Upper lobe of left lung (tissue), 6 donors: ENCODE data around the gene ILF3. TPM values are rescaled to one million over a fixed set of nuclear protein-coding genes. Genes with fewer than 3 reads are reported as not detected.

Experiments
- ATAC-seq, 2 donors: fragments of 200-7000 bp; cut with Tn5 transposase; one replicate each; pipeline ENCODE4 v1.9.1; 2022; ENCODE audit warnings: mild to moderate bottlenecking in 2 of 2, moderate library complexity in 2 of 2; ENCODE audit not compliant: low FRiP score in 2 of 2
- DNase-seq, 2 donors: peaks; one replicate each; pipeline ENCODE4 v3.0.0-alpha.2; 2019 to 2020
- H3K27ac ChIP-seq, 4 donors: fragments of 200-600 bp; sonication (generic); one replicate each; pipeline ENCODE4 v1.5.1; 2016 to 2019
- H3K27me3 ChIP-seq, 4 donors: fragments of 200-600 bp; sonication (generic); one replicate each; pipeline ENCODE4 v1.5.1; 2017 to 2019
- H3K36me3 ChIP-seq, 4 donors: fragments of 200-600 bp; sonication (generic); one replicate each; pipeline ENCODE4 v1.5.1; 2016 to 2019
- H3K4me1 ChIP-seq, 4 donors: fragments of 200-600 bp; sonication (generic); one replicate each; pipeline ENCODE4 v1.5.1; 2018 to 2019
- H3K4me3 ChIP-seq, 4 donors: fragments of 200-600 bp; sonication (generic); one replicate each; pipeline ENCODE4 v1.5.1; 2017 to 2019; ENCODE audit warnings: mild to moderate bottlenecking in 2 of 4, moderate library complexity in 1 of 4
- H3K9me3 ChIP-seq, 4 donors: fragments of 200-600 bp; sonication (generic); one replicate each; pipeline ENCODE4 v1.5.1; 2018 to 2019
- EP300 ChIP-seq, 4 donors: sonication (generic); formaldehyde crosslinking; IDR thresholded peaks; one replicate each; pipeline ENCODE4 v1.5.1; 2017; ENCODE audit warnings: antibody characterized with exemption in 4 of 4, control low read depth in 2 of 4
- POLR2A ChIP-seq, 4 donors: fragments of 450-650 bp; IDR thresholded peaks; one replicate each; pipeline ENCODE4 v1.5.1; 2016 to 2017; ENCODE audit warnings: antibody characterized with exemption in 4 of 4, mild to moderate bottlenecking in 2 of 4
- POLR2AphosphoS5 ChIP-seq, 2 donors: sonication (generic); formaldehyde crosslinking; IDR thresholded peaks; one replicate each; pipeline ENCODE4 v1.5.1; 2017; ENCODE audit warnings: antibody characterized with exemption in 2 of 2
- WGBS, 2 donors: methylation state at CpG; one replicate each; pipeline ENCODE4 v1.1.5; 2017 to 2018; 5-methylcytosine and 5-hydroxymethylcytosine counted together
- total RNA-seq, 6 donors: library from RNA; depleted of rRNA in 4 of 6; stranded (reverse); fragments of >200 nt in 4 of 6; gene quantifications; one replicate each; pipeline versions ENCODE4 v1.1.0 to v1.2.1, GENCODE V29; 2016 to 2021
- TF ChIP-seq, protein P1 (sequence below), 6 experiments: fragments of 450-650 bp in 4 of 6; fragments of 200-600 bp in 2 of 6; sonication (generic) in 2 of 6; IDR thresholded peaks; one replicate each; pipeline ENCODE4 v1.5.1; 2016 to 2019; ENCODE audit warnings: antibody characterized with exemption in 6 of 6
- donor health status: DM: no; HTN: no; CAD: no; lungs with moderate emphysema.
- donor health status: DM: no; HTN: yes; CAD: no; lungs with severe emphysema.

The ILF3 gene
- total RNA-seq, 6 donors from 2014 or later, result 121 to 193 (median 169) TPM

DNA sequence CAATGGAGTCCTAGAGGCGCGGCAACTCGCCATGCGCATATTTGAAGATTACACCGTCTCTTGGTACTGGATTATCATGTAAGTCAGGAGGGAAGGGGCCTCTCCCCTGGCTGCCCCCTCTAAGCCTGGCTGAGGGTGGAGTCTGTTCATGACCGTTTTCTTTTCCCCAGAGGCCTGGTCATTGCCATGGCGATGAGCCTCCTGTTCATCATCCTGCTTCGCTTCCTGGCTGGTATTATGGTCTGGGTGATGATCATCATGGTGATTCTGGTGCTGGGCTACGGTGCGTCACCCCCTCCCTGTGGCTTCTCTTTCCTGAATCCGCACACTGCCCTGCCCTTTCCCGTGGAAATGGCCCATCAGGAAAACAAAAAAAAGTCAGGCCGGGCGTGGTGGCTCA is 22.3 kb upstream of the ILF3 start:
- Histone ChIP-seq H3K27me3 (no peaks in the 10 kb centered on the region), H3K9me3 (no peaks in the 10 kb centered on the region), H3K4me3 (no peak overlapping the region), H3K36me3 (peaks cover 36 to 95% (median 86%) of the 10 kb centered on the region in 4 donors), H3K27ac (peak overlapping the region in 2 of 4 donors; percentile 35 to 36), H3K4me1 (peaks cover 8 to 22% (median 17%) of the 10 kb centered on the region in 4 donors)
- ATAC-seq (no peak), DNase-seq (no peak)
- 78% methylated on average over 13 to 14 of the region's 14 CpGs for WGBS, 2 donors
- no peak for TF ChIP-seq EP300 (IDR thresholded peaks at IDR 0.05)
- TF ChIP-seq POLR2AphosphoS5 (IDR thresholded peaks at IDR 0.05), result peak in 1 of 2 donors; percentile 19

DNA sequence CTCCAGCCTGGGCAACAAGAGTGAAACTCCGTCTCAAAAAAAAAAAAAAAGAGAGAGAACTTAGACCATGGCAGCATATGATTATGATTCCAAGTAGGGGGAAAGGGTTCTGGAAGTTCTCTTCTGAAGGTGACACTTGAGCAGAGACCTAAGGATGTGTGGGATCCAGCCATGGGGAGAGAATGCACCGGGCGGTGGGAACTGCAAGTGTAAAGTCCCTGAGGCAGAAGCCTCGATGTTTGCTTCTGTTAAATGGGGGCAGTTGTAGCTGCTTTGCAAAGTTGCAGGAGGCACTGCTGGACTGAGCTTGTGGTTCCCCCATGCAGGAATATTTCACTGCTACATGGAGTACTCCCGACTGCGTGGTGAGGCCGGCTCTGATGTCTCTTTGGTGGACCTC is 19.7 kb upstream of the ILF3 start:
- Histone ChIP-seq H3K4me3 (no peak overlapping the region), H3K9me3 (no peaks in the 10 kb centered on the region), H3K36me3 (peaks cover 43 to 97% (median 93%) of the 10 kb centered on the region in 4 donors), H3K27me3 (no peaks in the 10 kb centered on the region), H3K27ac (no peak overlapping the region), H3K4me1 (peaks cover 0 to 25% (median 12%) of the 10 kb centered on the region in 4 donors)
- ATAC-seq (no peak), DNase-seq (no peak)
- 89 to 94% methylated on average over 4 to 7 of the region's 7 CpGs for WGBS, 2 donors
- TF ChIP-seq POLR2AphosphoS5 (IDR thresholded peaks at IDR 0.05) (no peak), POLR2A (IDR thresholded peaks at IDR 0.05) (no peak), EP300 (IDR thresholded peaks at IDR 0.05) (no peak)
- TF ChIP-seq, protein P1, sequence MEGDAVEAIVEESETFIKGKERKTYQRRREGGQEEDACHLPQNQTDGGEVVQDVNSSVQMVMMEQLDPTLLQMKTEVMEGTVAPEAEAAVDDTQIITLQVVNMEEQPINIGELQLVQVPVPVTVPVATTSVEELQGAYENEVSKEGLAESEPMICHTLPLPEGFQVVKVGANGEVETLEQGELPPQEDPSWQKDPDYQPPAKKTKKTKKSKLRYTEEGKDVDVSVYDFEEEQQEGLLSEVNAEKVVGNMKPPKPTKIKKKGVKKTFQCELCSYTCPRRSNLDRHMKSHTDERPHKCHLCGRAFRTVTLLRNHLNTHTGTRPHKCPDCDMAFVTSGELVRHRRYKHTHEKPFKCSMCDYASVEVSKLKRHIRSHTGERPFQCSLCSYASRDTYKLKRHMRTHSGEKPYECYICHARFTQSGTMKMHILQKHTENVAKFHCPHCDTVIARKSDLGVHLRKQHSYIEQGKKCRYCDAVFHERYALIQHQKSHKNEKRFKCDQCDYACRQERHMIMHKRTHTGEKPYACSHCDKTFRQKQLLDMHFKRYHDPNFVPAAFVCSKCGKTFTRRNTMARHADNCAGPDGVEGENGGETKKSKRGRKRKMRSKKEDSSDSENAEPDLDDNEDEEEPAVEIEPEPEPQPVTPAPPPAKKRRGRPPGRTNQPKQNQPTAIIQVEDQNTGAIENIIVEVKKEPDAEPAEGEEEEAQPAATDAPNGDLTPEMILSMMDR (IDR thresholded peaks at IDR 0.05), result no peak

- peaks cover 44 to 97% (median 92%) of the 10 kb centered on the region in 4 donors for H3K36me3 ChIP-seq
- H3K4me1 ChIP-seq, result peaks cover 0 to 28% (median 14%) of the 10 kb centered on the region in 4 donors
- WGBS, 2 donors, result 87 to 88% methylated on average over 6 of the region's 6 CpGs
- DNase-seq (no peak), ATAC-seq (no peak)
- H3K27me3 ChIP-seq, result no peaks in the 10 kb centered on the region
- no peak overlapping the region for H3K27ac ChIP-seq
- TF ChIP-seq EP300 (IDR thresholded peaks at IDR 0.05) (no peak), POLR2AphosphoS5 (IDR thresholded peaks at IDR 0.05) (no peak), POLR2A (IDR thresholded peaks at IDR 0.05) (no peak)
- TF ChIP-seq, protein P1 (IDR thresholded peaks at IDR 0.05), result no peak
- no peaks in the 10 kb centered on the region for H3K9me3 ChIP-seq
- H3K4me3 ChIP-seq, result no peak overlapping the region
Observed at GRCh38 chr19:10634963-10635362, 19.2 kb upstream of the ILF3 start.

DNA sequence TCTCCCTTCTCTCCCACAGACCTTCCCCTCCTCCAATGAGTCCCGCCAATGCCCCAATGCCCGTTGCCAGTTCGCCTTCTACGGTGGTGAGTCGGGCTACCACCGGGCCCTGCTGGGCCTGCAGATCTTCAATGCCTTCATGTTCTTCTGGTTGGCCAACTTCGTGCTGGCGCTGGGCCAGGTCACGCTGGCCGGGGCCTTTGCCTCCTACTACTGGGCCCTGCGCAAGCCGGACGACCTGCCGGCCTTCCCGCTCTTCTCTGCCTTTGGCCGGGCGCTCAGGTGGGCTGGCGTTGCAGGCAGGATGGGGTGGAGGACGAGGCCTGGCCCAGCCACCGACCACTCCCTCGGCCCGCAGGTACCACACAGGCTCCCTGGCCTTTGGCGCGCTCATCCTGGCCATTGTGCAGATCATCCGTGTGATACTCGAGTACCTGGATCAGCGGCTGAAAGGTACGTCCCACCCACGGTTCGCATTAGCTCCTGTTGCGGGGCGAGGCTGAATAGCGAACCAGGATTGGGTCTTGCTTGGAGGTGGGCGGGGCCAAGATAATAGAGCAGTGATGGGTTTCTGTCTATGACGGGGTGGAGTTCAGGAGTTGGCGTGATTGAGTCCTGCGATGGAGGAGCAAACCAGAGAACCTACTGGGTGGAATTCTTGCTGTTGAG is 17.7 kb upstream of the ILF3 start:
- H3K4me1 ChIP-seq, result peaks cover 0 to 28% (median 14%) of the 10 kb centered on the region in 4 donors
- no peaks in the 10 kb centered on the region for H3K27me3 ChIP-seq
- H3K36me3 ChIP-seq, result peaks cover 57 to 97% (median 92%) of the 10 kb centered on the region in 4 donors
- TF ChIP-seq, protein P1 (IDR thresholded peaks at IDR 0.05), result no peak
- TF ChIP-seq POLR2A (IDR thresholded peaks at IDR 0.05) (no peak), EP300 (IDR thresholded peaks at IDR 0.05) (no peak), POLR2AphosphoS5 (IDR thresholded peaks at IDR 0.05) (no peak)
- H3K27ac ChIP-seq, result peak overlapping the region in 2 of 4 donors; percentile 26 to 30
- no peaks in the 10 kb centered on the region for H3K9me3 ChIP-seq
- no peak for ATAC-seq
- peak in 1 of 2 donors; percentile 85 for DNase-seq
- 90 to 91% methylated on average over 36 to 37 of the region's 37 CpGs for whole genome bisulfite sequencing, 2 donors
- H3K4me3 ChIP-seq, result no peak overlapping the region

- H3K4me1 ChIP-seq, result peaks cover 0 to 42% (median 22%) of the 10 kb centered on the region in 4 donors
- no peak overlapping the region for H3K4me3 ChIP-seq
- DNase-seq (no peak), ATAC-seq (peak in 1 of 2 donors; percentile 28)
- TF ChIP-seq POLR2AphosphoS5 (IDR thresholded peaks at IDR 0.05) (no peak), EP300 (IDR thresholded peaks at IDR 0.05) (no peak), POLR2A (IDR thresholded peaks at IDR 0.05) (no peak)
- TF ChIP-seq, protein P1 (IDR thresholded peaks at IDR 0.05), result no peak
- 60 to 66% methylated on average over 8 of the region's 8 CpGs for WGBS, 2 donors
- H3K36me3 ChIP-seq, result peaks cover 63 to 97% (median 91%) of the 10 kb centered on the region in 4 donors
- H3K27ac ChIP-seq, result no peak overlapping the region
- H3K27me3 ChIP-seq, result no peaks in the 10 kb centered on the region
- no peaks in the 10 kb centered on the region for H3K9me3 ChIP-seq
Observed at GRCh38 chr19:10637894-10638293, 16.3 kb upstream of the ILF3 start.
